B cell (primary cell): ENCODE measurements around the gene ACTL8. TPM values are rescaled to one million over a fixed set of nuclear protein-coding genes. Genes with fewer than 3 reads are reported as not detected.

ENCODE experiments used
- ATAC-seq: fragments of 200-7000 bp; cut with Tn5 transposase; one replicate; pipeline ENCODE4 v1.10.0; 2021; ENCODE audit warnings: low read depth, mild to moderate bottlenecking, moderate number of reproducible peaks, moderate library complexity
- CTCF ChIA-PET: fragments of 350-600 bp; sonication (Branson Sonifier 250); formaldehyde crosslinking; loops from one replicate; lab custom pipeline; 2021; ENCODE audit warnings: antibody characterized with exemption, inconsistent platforms; lab: Charles Lee
- POLR2A ChIA-PET: fragments of 350-600 bp; sonication (Branson Sonifier 250); formaldehyde crosslinking; loops from one replicate; lab custom pipeline; 2021; ENCODE audit warnings: antibody characterized with exemption; lab: Charles Lee
- DNase-seq: peaks from one replicate; pipeline ENCODE4 v3.0.0; 2013
- H2AFZ ChIP-seq: 2 replicates; pipeline ENCODE4 v1.6.1; 2012; ENCODE audit warnings: mild to moderate bottlenecking, low read depth, low read length; ENCODE audit not compliant: insufficient read depth, poor library complexity, severe bottlenecking
- H3K27ac ChIP-seq, 2 donors: 1 replicate in 1 of 2; 2 replicates in 1 of 2; pipeline ENCODE4 v1.5.1; 2012 to 2013; ENCODE audit warnings: low read length in 2 of 2, mild to moderate bottlenecking in 2 of 2, moderate library complexity in 1 of 2
- H3K27me3 ChIP-seq, 4 experiments: fragments of 200-600 bp in 1 of 4; sonication (generic) in 1 of 4; replicated peaks in 1 of 4; 1 replicate in 2 of 4; 2 replicates in 2 of 4; pipeline versions ENCODE4 v1.6.1 to v1.7.0; 2013 to 2016; ENCODE audit warnings: low read length in 3 of 4, mild to moderate bottlenecking in 2 of 4, mixed read lengths in 1 of 4, moderate library complexity in 1 of 4; ENCODE audit not compliant: insufficient read depth in 4 of 4, control insufficient read depth in 3 of 4; ENCODE audit errors: control extremely low read depth in 1 of 4
- H3K36me3 ChIP-seq, 2 experiments: replicated peaks in 1 of 2; 1 replicate in 1 of 2; 2 replicates in 1 of 2; pipeline versions ENCODE4 v1.6.1 to v1.7.1; 2013; ENCODE audit warnings: low read length in 1 of 2; ENCODE audit not compliant: insufficient read depth in 2 of 2, control insufficient read depth in 1 of 2; ENCODE audit errors: control extremely low read depth in 1 of 2, extremely low read depth in 1 of 2
- H3K4me1 ChIP-seq, 2 donors: fragments of 200-600 bp in 1 of 2; sonication (generic) in 1 of 2; 1 replicate in 1 of 2; 2 replicates in 1 of 2; pipeline versions ENCODE4 v1.5.1 to v1.6.1; 2013 to 2017; ENCODE audit warnings: low read length in 2 of 2; ENCODE audit not compliant: control insufficient read depth in 2 of 2, insufficient read depth in 2 of 2
- H3K4me2 ChIP-seq: replicated peaks from 2 replicates; pipeline ENCODE3; 2012; ENCODE audit warnings: mild to moderate bottlenecking, low read depth, low read length; ENCODE audit not compliant: poor library complexity, severe bottlenecking
- H3K4me3 ChIP-seq, 5 experiments: fragments of 200-600 bp in 1 of 5; sonication (generic) in 1 of 5; 1 replicate in 3 of 5; 2 replicates in 2 of 5; pipeline versions ENCODE4 v1.5.1 to v1.7.0; 2011 to 2016; ENCODE audit warnings: low read length in 4 of 5, mild to moderate bottlenecking in 4 of 5, low read depth in 2 of 5, control low read depth in 1 of 5, moderate library complexity in 1 of 5; ENCODE audit not compliant: insufficient read depth in 1 of 5; ENCODE audit errors: control extremely low read depth in 1 of 5, extremely low read depth in 1 of 5
- H3K79me2 ChIP-seq: fragments of 200-600 bp; sonication (generic); one replicate; pipeline ENCODE4 v1.6.0; 2016; ENCODE audit warnings: low read length; ENCODE audit not compliant: control insufficient read depth, insufficient read depth
- H3K9ac ChIP-seq: fragments of 200-600 bp; sonication (generic); 2 replicates; pipeline ENCODE4 v1.6.1; 2017; ENCODE audit warnings: mild to moderate bottlenecking, low read length, moderate library complexity
- H3K9me3 ChIP-seq, 3 donors: one replicate each; pipeline versions ENCODE4 v1.6.1 to v1.7.1; 2013; ENCODE audit warnings: low read length in 2 of 3; ENCODE audit not compliant: control insufficient read depth in 2 of 3, insufficient read depth in 1 of 3; ENCODE audit errors: control extremely low read depth in 1 of 3
- H4K20me1 ChIP-seq: 2 replicates; pipeline ENCODE4 v1.6.0; 2012; ENCODE audit warnings: mild to moderate bottlenecking, low read length; ENCODE audit not compliant: insufficient read depth, control insufficient read depth, poor library complexity, severe bottlenecking
- H3K27ac Mint-ChIP-seq: one replicate; pipeline ENCODE4 v1.8.0; 2021; ENCODE audit warnings: mixed read lengths
- H3K27me3 Mint-ChIP-seq: one replicate; pipeline ENCODE4 v1.8.0; 2021; ENCODE audit warnings: mixed read lengths
- H3K4me1 Mint-ChIP-seq: one replicate; pipeline ENCODE4 v1.8.0; 2021; ENCODE audit warnings: mixed read lengths
- H3K4me3 Mint-ChIP-seq: one replicate; pipeline ENCODE4 v1.8.0; 2021; ENCODE audit warnings: mixed read lengths
- H3K9me3 Mint-ChIP-seq: one replicate; pipeline ENCODE4 v1.8.0; 2022; ENCODE audit warnings: mixed read lengths; ENCODE audit not compliant: insufficient read depth
- EZH2 ChIP-seq: IDR thresholded peaks from 2 replicates; pipeline ENCODE4 v1.6.1; 2012; ENCODE audit warnings: borderline replicate concordance, low read depth, mild to moderate bottlenecking, moderate library complexity, low read length; ENCODE audit not compliant: insufficient read depth, poor library complexity, severe bottlenecking
- WGBS: methylation state at CpG from one replicate; pipeline ENCODE4 v1.1.5; 2013; ENCODE audit warnings: missing lambda C conversion rate; ENCODE audit not compliant: insufficient coverage; 5-methylcytosine and 5-hydroxymethylcytosine counted together
- intact Hi-C: fragments of 100-400 bp; cut with micrococcal nuclease; formaldehyde crosslinking; loops from one replicate; pipeline ENCODE4 v1.10.0; 2022
- polyA plus RNA-seq: library from polyadenylated mRNA; depleted of rRNA; stranded (reverse); fragments of >200 nt; gene quantifications from 2 replicates; pipeline ENCODE4 v1.2.3, GENCODE V29; 2012
- total RNA-seq, 2 donors: library from RNA; stranded (reverse); fragments of 120-200 nt in 1 of 2; gene quantifications; 1 replicate in 1 of 2; 2 replicates in 1 of 2; pipeline versions ENCODE4 v1.2.3 to v1.2.4, GENCODE V29; 2013 to 2022
- TF ChIP-seq, protein P1 (sequence below): fragments of 200-600 bp; IDR thresholded peaks from one replicate; pipeline ENCODE4 v1.8.0; 2022; ENCODE audit warnings: antibody characterized with exemption, mild to moderate bottlenecking

Gene ACTL8
- total and polyA plus RNA-seq, 2 donors (not counting 1 experiment from before 2014, with no cell fraction given) = not detected

GRCh38 chr1:17711577-17711910 lies 43.6 kb upstream of the ACTL8 start:
- CTCF ChIA-PET = no interaction called here
- H3K27me3 Mint-ChIP-seq = peaks cover 10% of the 10 kb centered on the region

DNA sequence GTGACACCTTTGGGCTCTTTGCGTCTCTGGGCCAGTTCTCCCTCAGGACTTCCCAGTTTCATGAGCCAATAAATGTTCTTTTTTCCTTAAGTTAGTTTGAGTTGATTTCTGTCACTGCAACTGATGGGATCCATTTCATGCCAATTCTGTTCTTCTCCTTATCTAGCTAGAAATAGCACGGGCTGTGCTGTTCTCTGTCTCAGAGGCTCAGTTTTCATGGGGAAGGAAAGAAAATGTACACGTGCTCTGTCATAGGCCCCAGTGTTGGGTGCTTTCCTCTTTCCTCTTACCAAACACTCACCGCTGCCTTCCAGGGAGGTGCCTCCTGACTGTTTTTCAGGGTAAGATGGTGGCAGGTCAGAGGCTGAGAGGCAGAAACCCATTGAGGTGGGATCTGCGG lies 43.2 kb upstream of the ACTL8 start:
- no peaks in the 10 kb centered on the region for H4K20me1 ChIP-seq
- no peak overlapping the region for H3K4me2 ChIP-seq
- TF ChIP-seq EZH2 = no peak
- TF ChIP-seq, protein P1, sequence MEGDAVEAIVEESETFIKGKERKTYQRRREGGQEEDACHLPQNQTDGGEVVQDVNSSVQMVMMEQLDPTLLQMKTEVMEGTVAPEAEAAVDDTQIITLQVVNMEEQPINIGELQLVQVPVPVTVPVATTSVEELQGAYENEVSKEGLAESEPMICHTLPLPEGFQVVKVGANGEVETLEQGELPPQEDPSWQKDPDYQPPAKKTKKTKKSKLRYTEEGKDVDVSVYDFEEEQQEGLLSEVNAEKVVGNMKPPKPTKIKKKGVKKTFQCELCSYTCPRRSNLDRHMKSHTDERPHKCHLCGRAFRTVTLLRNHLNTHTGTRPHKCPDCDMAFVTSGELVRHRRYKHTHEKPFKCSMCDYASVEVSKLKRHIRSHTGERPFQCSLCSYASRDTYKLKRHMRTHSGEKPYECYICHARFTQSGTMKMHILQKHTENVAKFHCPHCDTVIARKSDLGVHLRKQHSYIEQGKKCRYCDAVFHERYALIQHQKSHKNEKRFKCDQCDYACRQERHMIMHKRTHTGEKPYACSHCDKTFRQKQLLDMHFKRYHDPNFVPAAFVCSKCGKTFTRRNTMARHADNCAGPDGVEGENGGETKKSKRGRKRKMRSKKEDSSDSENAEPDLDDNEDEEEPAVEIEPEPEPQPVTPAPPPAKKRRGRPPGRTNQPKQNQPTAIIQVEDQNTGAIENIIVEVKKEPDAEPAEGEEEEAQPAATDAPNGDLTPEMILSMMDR = no peak
- DNase-seq (no peak), ATAC-seq (no peak)
- intact Hi-C loops = no loop called here
- no peak overlapping the region for H3K27ac ChIP-seq
- POLR2A ChIA-PET = no interaction called here
- no peaks in the 10 kb centered on the region for H3K4me1 Mint-ChIP-seq
- no peaks in the 10 kb centered on the region for H3K79me2 ChIP-seq
- no peaks in the 10 kb centered on the region for H3K36me3 ChIP-seq
- CTCF ChIA-PET = no interaction called here
- H3K27me3 Mint-ChIP-seq = peaks cover 10% of the 10 kb centered on the region
- no peak overlapping the region for H2AFZ ChIP-seq
- no peak overlapping the region for H3K4me3 Mint-ChIP-seq
- no peaks in the 10 kb centered on the region for H3K9me3 Mint-ChIP-seq
- H3K9ac ChIP-seq = no peak overlapping the region
- H3K9me3 ChIP-seq = peaks cover 0 to 9% (median 0%) of the 10 kb centered on the region in 3 donors
- H3K4me1 ChIP-seq = no peaks in the 10 kb centered on the region
- H3K4me3 ChIP-seq = no peak overlapping the region
- no peak overlapping the region for H3K27ac Mint-ChIP-seq
- 100% methylated on average over 1 of the region's 5 CpGs for WGBS
- H3K27me3 ChIP-seq = no peaks in the 10 kb centered on the region

More at GRCh38 chr1:17711577-17711910, 43.6 kb upstream of the ACTL8 start:
- H3K27ac Mint-ChIP-seq = no peak overlapping the region
- no peak for TF ChIP-seq EZH2
- TF ChIP-seq, protein P1 = no peak
- Histone ChIP-seq H3K79me2 (no peaks in the 10 kb centered on the region), H3K4me3 (no peak overlapping the region), H3K9me3 (peaks cover 0 to 9% (median 0%) of the 10 kb centered on the region in 3 donors), H3K4me1 (no peaks in the 10 kb centered on the region), H2AFZ (no peak overlapping the region), H3K36me3 (no peaks in the 10 kb centered on the region), H3K4me2 (no peak overlapping the region), H3K9ac (no peak overlapping the region), H3K27me3 (no peaks in the 10 kb centered on the region), H3K27ac (no peak overlapping the region), H4K20me1 (no peaks in the 10 kb centered on the region)
- no peak for ATAC-seq
- no peaks in the 10 kb centered on the region for H3K9me3 Mint-ChIP-seq
- intact Hi-C loops = no loop called here
- DNase-seq = no peak
- H3K4me3 Mint-ChIP-seq = no peak overlapping the region
- no peaks in the 10 kb centered on the region for H3K4me1 Mint-ChIP-seq
- POLR2A ChIA-PET = no interaction called here
